ENCODE measurements around the gene NAV3.

Gene NAV3

GRCh38 chr12:77995436-77996167, 164.9 kb downstream of the NAV3 start:
- Histone ChIP-seq H2BK12ac (ENCODE audit: low read length) (no peak overlapping the region), H3K79me1 (ENCODE audit: low read depth, low read length) (no peaks in the 10 kb centered on the region), H3K27me3 (ENCODE audit: control insufficient read depth in 3 of 3, insufficient read depth in 3 of 3, low read depth in 1 of 3, low read length in 3 of 3) (no peaks in the 10 kb centered on the region), H2BK5ac (ENCODE audit: low read length) (no peak overlapping the region), H3K4ac (ENCODE audit: low read length) (no peak overlapping the region), H2BK120ac (ENCODE audit: low read depth, low read length) (no peak overlapping the region), H2AK5ac (ENCODE audit: low read depth, low read length) (no peak overlapping the region), H3K9me3 (replicated peaks in 1 of 2; ENCODE audit: control insufficient read depth in 2 of 2, insufficient read depth in 1 of 2, low read depth in 1 of 2, low read length in 2 of 2) (no peaks in the 10 kb centered on the region), H3K4me2 (ENCODE audit: insufficient read depth, low read length, poor library complexity, severe bottlenecking) (no peak overlapping the region), H3K18ac (ENCODE audit: low read length) (no peak overlapping the region), H3K4me3 (ENCODE audit: low read length in 2 of 2) (no peak overlapping the region), H3K23ac (ENCODE audit: low read depth, low read length, poor library complexity) (no peak overlapping the region), H3K4me1 (ENCODE audit: control insufficient read depth in 2 of 2, insufficient read depth in 1 of 2, low read depth in 1 of 2, low read length in 2 of 2) (peaks cover 0 to 2% of the 10 kb centered on the region in 2 donors), H3K14ac (ENCODE audit: low read length) (no peak overlapping the region), H4K91ac (ENCODE audit: low read depth, low read length, poor library complexity) (no peak overlapping the region), H4K8ac (ENCODE audit: low read depth, low read length) (no peak overlapping the region), H2AFZ (ENCODE audit: low read length) (no peak overlapping the region), H2BK15ac (ENCODE audit: low read length) (no peak overlapping the region), H3K27ac (replicated peaks; ENCODE audit: low read length) (no peak overlapping the region), H3K9ac (ENCODE audit: low read depth, low read length, poor library complexity) (no peak overlapping the region), H3K36me3 (replicated peaks in 1 of 2; ENCODE audit: control insufficient read depth in 2 of 2, insufficient read depth in 2 of 2, low read length in 2 of 2) (no peaks in the 10 kb centered on the region)
- WGBS, 2 donors (ENCODE audit: extremely low coverage in 2 of 2, insufficient read length in 2 of 2, insufficient replicate concordance in 1 of 2) = no CpG with 5 or more reads among the region's 2 CpGs
- no peak for DNase-seq (ENCODE audit: low spot score)

- no peak overlapping the region for H2BK5ac ChIP-seq (ENCODE audit: low read length)
- H2BK120ac ChIP-seq (ENCODE audit: low read depth, low read length) = no peak overlapping the region
Observed at GRCh38 chr12:77996670-77997069, 166.0 kb downstream of the NAV3 start.

GRCh38 chr12:77998236-77998786, 167.6 kb downstream of the NAV3 start:
- no peak overlapping the region for H2AK5ac ChIP-seq (ENCODE audit: low read depth, low read length)
- H3K14ac ChIP-seq (ENCODE audit: low read length) = no peak overlapping the region
- no peaks in the 10 kb centered on the region for H3K4me1 ChIP-seq (ENCODE audit: control insufficient read depth in 2 of 2, insufficient read depth in 1 of 2, low read depth in 1 of 2, low read length in 2 of 2)
- no peaks in the 10 kb centered on the region for H3K27me3 ChIP-seq (ENCODE audit: control insufficient read depth in 3 of 3, insufficient read depth in 3 of 3, low read depth in 1 of 3, low read length in 3 of 3)
- no peak overlapping the region for H2AFZ ChIP-seq (ENCODE audit: low read length)
- no peaks in the 10 kb centered on the region for H3K9me3 ChIP-seq (replicated peaks in 1 of 2; ENCODE audit: control insufficient read depth in 2 of 2, insufficient read depth in 1 of 2, low read depth in 1 of 2, low read length in 2 of 2)
- no peak overlapping the region for H3K27ac ChIP-seq (replicated peaks; ENCODE audit: low read length)
- no peak overlapping the region for H2BK12ac ChIP-seq (ENCODE audit: low read length)
- H3K4ac ChIP-seq (ENCODE audit: low read length) = no peak overlapping the region
- no peak overlapping the region for H3K23ac ChIP-seq (ENCODE audit: low read depth, low read length, poor library complexity)
- no CpG with 5 or more reads among the region's 2 CpGs for WGBS, 2 donors (ENCODE audit: extremely low coverage in 2 of 2, insufficient read length in 2 of 2, insufficient replicate concordance in 1 of 2)
- no peak overlapping the region for H3K4me3 ChIP-seq (ENCODE audit: low read length in 2 of 2)
- H3K4me2 ChIP-seq (ENCODE audit: insufficient read depth, low read length, poor library complexity, severe bottlenecking) = no peak overlapping the region
- H3K79me1 ChIP-seq (ENCODE audit: low read depth, low read length) = no peaks in the 10 kb centered on the region
- no peak overlapping the region for H3K18ac ChIP-seq (ENCODE audit: low read length)
- no peak overlapping the region for H4K8ac ChIP-seq (ENCODE audit: low read depth, low read length)
- DNase-seq (ENCODE audit: low spot score) = no peak
- no peak overlapping the region for H2BK15ac ChIP-seq (ENCODE audit: low read length)
- H4K91ac ChIP-seq (ENCODE audit: low read depth, low read length, poor library complexity) = no peak overlapping the region
- no peak overlapping the region for H3K9ac ChIP-seq (ENCODE audit: low read depth, low read length, poor library complexity)
- H3K36me3 ChIP-seq (replicated peaks in 1 of 2; ENCODE audit: control insufficient read depth in 2 of 2, insufficient read depth in 2 of 2, low read length in 2 of 2) = no peaks in the 10 kb centered on the region
- H2BK5ac ChIP-seq (ENCODE audit: low read length) = no peak overlapping the region
- H2BK120ac ChIP-seq (ENCODE audit: low read depth, low read length) = no peak overlapping the region

More at GRCh38 chr12:77996670-77997069, 166.0 kb downstream of the NAV3 start:
- no peak overlapping the region for H3K27ac ChIP-seq (replicated peaks; ENCODE audit: low read length)
- H4K8ac ChIP-seq (ENCODE audit: low read depth, low read length) = no peak overlapping the region
- no peak overlapping the region for H2BK12ac ChIP-seq (ENCODE audit: low read length)
- H3K9ac ChIP-seq (ENCODE audit: low read depth, low read length, poor library complexity) = no peak overlapping the region
- H2AFZ ChIP-seq (ENCODE audit: low read length) = no peak overlapping the region
- no peak overlapping the region for H3K4me2 ChIP-seq (ENCODE audit: insufficient read depth, low read length, poor library complexity, severe bottlenecking)
- H3K79me1 ChIP-seq (ENCODE audit: low read depth, low read length) = no peaks in the 10 kb centered on the region
- no peak overlapping the region for H3K4ac ChIP-seq (ENCODE audit: low read length)
- no peak overlapping the region for H3K14ac ChIP-seq (ENCODE audit: low read length)
- no peak for DNase-seq (ENCODE audit: low spot score)
- no CpG with 5 or more reads among the region's 4 CpGs for WGBS, 2 donors (ENCODE audit: extremely low coverage in 2 of 2, insufficient read length in 2 of 2, insufficient replicate concordance in 1 of 2)
- H3K4me1 ChIP-seq (ENCODE audit: control insufficient read depth in 2 of 2, insufficient read depth in 1 of 2, low read depth in 1 of 2, low read length in 2 of 2) = peaks cover 0 to 2% of the 10 kb centered on the region in 2 donors
- H3K18ac ChIP-seq (ENCODE audit: low read length) = no peak overlapping the region
- H3K36me3 ChIP-seq (replicated peaks in 1 of 2; ENCODE audit: control insufficient read depth in 2 of 2, insufficient read depth in 2 of 2, low read length in 2 of 2) = no peaks in the 10 kb centered on the region
- H3K27me3 ChIP-seq (ENCODE audit: control insufficient read depth in 3 of 3, insufficient read depth in 3 of 3, low read depth in 1 of 3, low read length in 3 of 3) = no peaks in the 10 kb centered on the region
- H3K9me3 ChIP-seq (replicated peaks in 1 of 2; ENCODE audit: control insufficient read depth in 2 of 2, insufficient read depth in 1 of 2, low read depth in 1 of 2, low read length in 2 of 2) = no peaks in the 10 kb centered on the region
- no peak overlapping the region for H2BK15ac ChIP-seq (ENCODE audit: low read length)
- H3K4me3 ChIP-seq (ENCODE audit: low read length in 2 of 2) = no peak overlapping the region
- no peak overlapping the region for H4K91ac ChIP-seq (ENCODE audit: low read depth, low read length, poor library complexity)
- H2AK5ac ChIP-seq (ENCODE audit: low read depth, low read length) = no peak overlapping the region
- H3K23ac ChIP-seq (ENCODE audit: low read depth, low read length, poor library complexity) = no peak overlapping the region

- Histone ChIP-seq H3K9ac (ENCODE audit: low read depth, low read length, poor library complexity) (no peak overlapping the region), H4K8ac (ENCODE audit: low read depth, low read length) (no peak overlapping the region), H3K4me1 (ENCODE audit: control insufficient read depth in 2 of 2, insufficient read depth in 1 of 2, low read depth in 1 of 2, low read length in 2 of 2) (no peaks in the 10 kb centered on the region), H3K27ac (replicated peaks; ENCODE audit: low read length) (no peak overlapping the region), H3K18ac (ENCODE audit: low read length) (no peak overlapping the region), H3K27me3 (ENCODE audit: control insufficient read depth in 3 of 3, insufficient read depth in 3 of 3, low read depth in 1 of 3, low read length in 3 of 3) (no peaks in the 10 kb centered on the region), H3K79me1 (ENCODE audit: low read depth, low read length) (no peaks in the 10 kb centered on the region), H2BK15ac (ENCODE audit: low read length) (no peak overlapping the region), H3K14ac (ENCODE audit: low read length) (no peak overlapping the region), H3K23ac (ENCODE audit: low read depth, low read length, poor library complexity) (no peak overlapping the region), H3K36me3 (replicated peaks in 1 of 2; ENCODE audit: control insufficient read depth in 2 of 2, insufficient read depth in 2 of 2, low read length in 2 of 2) (no peaks in the 10 kb centered on the region), H2AFZ (ENCODE audit: low read length) (no peak overlapping the region), H2BK5ac (ENCODE audit: low read length) (no peak overlapping the region), H3K4me3 (ENCODE audit: low read length in 2 of 2) (no peak overlapping the region), H2BK120ac (ENCODE audit: low read depth, low read length) (no peak overlapping the region), H2BK12ac (ENCODE audit: low read length) (no peak overlapping the region), H3K4ac (ENCODE audit: low read length) (no peak overlapping the region), H3K4me2 (ENCODE audit: insufficient read depth, low read length, poor library complexity, severe bottlenecking) (no peak overlapping the region), H3K9me3 (replicated peaks in 1 of 2; ENCODE audit: control insufficient read depth in 2 of 2, insufficient read depth in 1 of 2, low read depth in 1 of 2, low read length in 2 of 2) (no peaks in the 10 kb centered on the region), H4K91ac (ENCODE audit: low read depth, low read length, poor library complexity) (no peak overlapping the region), H2AK5ac (ENCODE audit: low read depth, low read length) (no peak overlapping the region)
- WGBS, 2 donors (ENCODE audit: extremely low coverage in 2 of 2, insufficient read length in 2 of 2, insufficient replicate concordance in 1 of 2) = no CpG with 5 or more reads among the region's 4 CpGs
- DNase-seq (ENCODE audit: low spot score) = no peak
Observed at GRCh38 chr12:77999074-77999715, 168.5 kb downstream of the NAV3 start.

Data from neuronal stem cell (in vitro differentiated cells).